CD4-positive, CD25-positive, alpha-beta regulatory T cell (primary cell): ENCODE results near the gene ATXN2. TPM values are rescaled to one million over a fixed set of nuclear protein-coding genes. Genes with fewer than 3 reads are reported as not detected.
"Not testable (repeated sequence)": the region's sequence is repeated elsewhere in the genome, so short reads cannot be mapped to it uniquely, and the experiment has no call there.

ENCODE experiments used
- ATAC-seq, 2 donors: fragments of 150-1000 bp; cut with Tn5 transposase; one replicate each; pipeline ENCODE4 v1.10.0; 2021; ENCODE audit warnings: low read depth in 2 of 2, moderate number of reproducible peaks in 2 of 2, moderate library complexity in 1 of 2
- DNase-seq, 3 donors: peaks; one replicate each; pipeline versions ENCODE4 v3.0.0 to v3.0.0-alpha.2; 2012 to 2022; ENCODE audit warnings: mixed read lengths in 1 of 3
- H3K27ac ChIP-seq: one replicate; pipeline ENCODE4 v1.7.0; 2013; ENCODE audit warnings: mild to moderate bottlenecking, low read length; ENCODE audit not compliant: insufficient read depth, poor library complexity, severe bottlenecking
- H3K27me3 ChIP-seq: one replicate; pipeline ENCODE4 v1.7.0; 2013; ENCODE audit warnings: low read length; ENCODE audit not compliant: control insufficient read depth, insufficient read depth
- H3K36me3 ChIP-seq: one replicate; pipeline ENCODE4 v1.7.0; 2013; ENCODE audit warnings: mild to moderate bottlenecking, low read length, moderate library complexity; ENCODE audit not compliant: control insufficient read depth, insufficient read depth
- H3K4me1 ChIP-seq: 2 replicates; pipeline ENCODE4 v1.7.0; 2013; ENCODE audit warnings: mild to moderate bottlenecking, low read length; ENCODE audit not compliant: insufficient read depth, control insufficient read depth, poor library complexity, severe bottlenecking
- H3K4me3 ChIP-seq: one replicate; pipeline ENCODE4 v1.7.0; 2013; ENCODE audit warnings: low read depth, mild to moderate bottlenecking, low read length, moderate library complexity
- H3K9me3 ChIP-seq, 2 experiments: 1 replicate in 1 of 2; 2 replicates in 1 of 2; pipeline ENCODE4 v1.7.0; 2013; ENCODE audit warnings: low read length in 2 of 2, mild to moderate bottlenecking in 1 of 2, moderate library complexity in 1 of 2; ENCODE audit not compliant: control insufficient read depth in 2 of 2
- H3K27ac Mint-ChIP-seq, 3 donors: one replicate each; pipeline ENCODE4 v1.8.0; 2020 to 2022; ENCODE audit warnings: mild to moderate bottlenecking in 3 of 3, mixed read lengths in 3 of 3, moderate library complexity in 2 of 3
- H3K27me3 Mint-ChIP-seq: one replicate; pipeline ENCODE4 v1.8.0; 2022; ENCODE audit warnings: mild to moderate bottlenecking, mixed read lengths
- H3K36me3 Mint-ChIP-seq: one replicate; pipeline ENCODE4 v1.8.0; 2020; ENCODE audit warnings: mixed read lengths
- H3K4me1 Mint-ChIP-seq, 4 donors: one replicate each; pipeline ENCODE4 v1.8.0; 2020 to 2022; ENCODE audit warnings: mixed read lengths in 4 of 4, mild to moderate bottlenecking in 1 of 4
- H3K4me3 Mint-ChIP-seq, 4 donors: one replicate each; pipeline ENCODE4 v1.8.0; 2020 to 2022; ENCODE audit warnings: mild to moderate bottlenecking in 4 of 4, mixed read lengths in 4 of 4, moderate library complexity in 3 of 4
- H3K9me3 Mint-ChIP-seq, 7 donors: one replicate each; pipeline ENCODE4 v1.8.0; 2020 to 2022; ENCODE audit warnings: mixed read lengths in 7 of 7, mild to moderate bottlenecking in 3 of 7, moderate library complexity in 2 of 7
- polyA plus RNA-seq, 4 donors: library from polyadenylated mRNA; unstranded; fragments of 300-500 nt; fragmentation: Illumina TruSeq; gene quantifications; one replicate each; pipeline ENCODE4 v1.2.3, GENCODE V29; 2021
- total RNA-seq: library from RNA; stranded (reverse); gene quantifications from one replicate; pipeline ENCODE4 v1.2.3, GENCODE V29; 2022

Gene ATXN2
- total and polyA plus RNA-seq, 5 donors from 2014 or later, result 9.7 to 43.1 (median 14.8) TPM

- peaks cover 11% of the 10 kb centered on the region for H3K36me3 ChIP-seq
- H3K27ac Mint-ChIP-seq, result no peak overlapping the region
- no peaks in the 10 kb centered on the region for H3K4me1 ChIP-seq
Measured at GRCh38 chr12:111557271-111558106, 41.6 kb downstream of the ATXN2 start.

GRCh38 chr12:111556676-111557075, 42.4 kb downstream of the ATXN2 start:
- H3K36me3 ChIP-seq, result peaks cover 16% of the 10 kb centered on the region
- no peaks in the 10 kb centered on the region for H3K4me1 ChIP-seq
- H3K4me1 Mint-ChIP-seq, result peaks cover 7 to 30% (median 20%) of the 10 kb centered on the region in 4 donors
- H3K4me3 ChIP-seq, result no peak overlapping the region
- H3K27ac Mint-ChIP-seq, result no peak overlapping the region
- peaks cover 0 to 3% (median 0%) of the 10 kb centered on the region in 7 donors for H3K9me3 Mint-ChIP-seq
- H3K27me3 ChIP-seq, result no peaks in the 10 kb centered on the region
- peaks cover 21% of the 10 kb centered on the region for H3K36me3 Mint-ChIP-seq
- no peak overlapping the region for H3K27ac ChIP-seq
- DNase-seq (no peak), ATAC-seq (no peak)
- H3K27me3 Mint-ChIP-seq, result no peaks in the 10 kb centered on the region
- no peak overlapping the region for H3K4me3 Mint-ChIP-seq
- H3K9me3 ChIP-seq, result no peaks in the 10 kb centered on the region

More at GRCh38 chr12:111557271-111558106, 41.6 kb downstream of the ATXN2 start:
- Mint-ChIP-seq H3K4me3 (no peak overlapping the region), H3K9me3 (peaks cover 0 to 3% (median 0%) of the 10 kb centered on the region in 7 donors), H3K4me1 (peaks cover 7 to 30% (median 20%) of the 10 kb centered on the region in 4 donors), H3K36me3 (peaks cover 17% of the 10 kb centered on the region), H3K27me3 (no peaks in the 10 kb centered on the region)
- no peaks in the 10 kb centered on the region for H3K9me3 ChIP-seq
- no peak overlapping the region for H3K27ac ChIP-seq
- DNase-seq (no peak), ATAC-seq (no peak)
- no peak overlapping the region for H3K4me3 ChIP-seq
- no peaks in the 10 kb centered on the region for H3K27me3 ChIP-seq

- Mint-ChIP-seq H3K27ac (peak overlapping the region in 1 of 3 donors; percentile 46), H3K4me1 (peaks cover 2 to 24% (median 16%) of the 10 kb centered on the region in 4 donors), H3K36me3 (peaks cover 18% of the 10 kb centered on the region)
- not testable (repeated sequence) for H3K4me1 ChIP-seq, H3K27me3 Mint-ChIP-seq, DNase-seq, H3K4me3 ChIP-seq, H3K27ac ChIP-seq, ATAC-seq, H3K9me3 ChIP-seq, H3K4me3 Mint-ChIP-seq, H3K9me3 Mint-ChIP-seq, H3K27me3 ChIP-seq
- H3K36me3 ChIP-seq, result peaks cover 23% of the 10 kb centered on the region
Measured at GRCh38 chr12:111555313-111555712, 43.8 kb downstream of the ATXN2 start.

- DNase-seq (peak in 2 of 3 donors; percentile 46 to 76), ATAC-seq (peak; percentile 93 to 94)
- H3K9me3 Mint-ChIP-seq, result no peaks in the 10 kb centered on the region
- H3K36me3 ChIP-seq, result peaks cover 27% of the 10 kb centered on the region
- H3K4me3 Mint-ChIP-seq, result peak overlapping the region; percentile 10 to 84 (median 53)
- H3K9me3 ChIP-seq, result no peaks in the 10 kb centered on the region
- peaks cover 14 to 26% (median 20%) of the 10 kb centered on the region in 4 donors for H3K4me1 Mint-ChIP-seq
- H3K27ac Mint-ChIP-seq, result peak overlapping the region; percentile 51 to 93 (median 55)
- peak overlapping the region; percentile 63 for H3K27ac ChIP-seq
- H3K27me3 Mint-ChIP-seq, result no peaks in the 10 kb centered on the region
- no peaks in the 10 kb centered on the region for H3K27me3 ChIP-seq
- H3K4me3 ChIP-seq, result peak overlapping the region; percentile 60
- H3K36me3 Mint-ChIP-seq, result peaks cover 32% of the 10 kb centered on the region
- H3K4me1 ChIP-seq, result peaks cover 8% of the 10 kb centered on the region
Measured at GRCh38 chr12:111546758-111547383, 52.2 kb downstream of the ATXN2 start.

GRCh38 chr12:111546171-111546570, 52.9 kb downstream of the ATXN2 start:
- Mint-ChIP-seq H3K4me3 (peak overlapping the region; percentile 10 to 70 (median 50)), H3K4me1 (peaks cover 12 to 26% (median 20%) of the 10 kb centered on the region in 4 donors), H3K9me3 (no peaks in the 10 kb centered on the region), H3K27me3 (no peaks in the 10 kb centered on the region), H3K27ac (peak overlapping the region; percentile 42 to 93 (median 55)), H3K36me3 (peaks cover 32% of the 10 kb centered on the region)
- Histone ChIP-seq H3K36me3 (peaks cover 24% of the 10 kb centered on the region), H3K27me3 (no peaks in the 10 kb centered on the region), H3K4me1 (peaks cover 8% of the 10 kb centered on the region), H3K9me3 (no peaks in the 10 kb centered on the region), H3K4me3 (peak overlapping the region; percentile 60), H3K27ac (peak overlapping the region; percentile 63)
- DNase-seq (no peak), ATAC-seq (no peak)

- Mint-ChIP-seq H3K27me3 (no peaks in the 10 kb centered on the region), H3K4me1 (peaks cover 12 to 26% (median 20%) of the 10 kb centered on the region in 4 donors), H3K27ac (peak overlapping the region in 1 of 3 donors; percentile 31), H3K36me3 (peaks cover 32% of the 10 kb centered on the region), H3K4me3 (no peak overlapping the region), H3K9me3 (no peaks in the 10 kb centered on the region)
- H3K9me3 ChIP-seq, result no peaks in the 10 kb centered on the region
- DNase-seq, result no peak
- peaks cover 8% of the 10 kb centered on the region for H3K4me1 ChIP-seq
- peaks cover 19% of the 10 kb centered on the region for H3K36me3 ChIP-seq
- no peak overlapping the region for H3K27ac ChIP-seq
- H3K4me3 ChIP-seq, result no peak overlapping the region
- no peaks in the 10 kb centered on the region for H3K27me3 ChIP-seq
- no peak for ATAC-seq
Measured at GRCh38 chr12:111544032-111544431, 55.1 kb downstream of the ATXN2 start.

GRCh38 chr12:111532751-111533150, 66.4 kb downstream of the ATXN2 start:
- Histone ChIP-seq H3K4me1 (no peaks in the 10 kb centered on the region), H3K36me3 (peaks cover 19% of the 10 kb centered on the region), H3K27ac (no peak overlapping the region), H3K4me3 (no peak overlapping the region), H3K9me3 (no peaks in the 10 kb centered on the region), H3K27me3 (no peaks in the 10 kb centered on the region)
- peaks cover 4 to 6% (median 6%) of the 10 kb centered on the region in 4 donors for H3K4me1 Mint-ChIP-seq
- H3K4me3 Mint-ChIP-seq, result no peak overlapping the region
- H3K27me3 Mint-ChIP-seq, result no peaks in the 10 kb centered on the region
- H3K9me3 Mint-ChIP-seq, result no peaks in the 10 kb centered on the region
- ATAC-seq, result no peak
- DNase-seq, result no peak
- H3K27ac Mint-ChIP-seq, result no peak overlapping the region
- H3K36me3 Mint-ChIP-seq, result peaks cover 14% of the 10 kb centered on the region
